ENCODE measurements around the gene RNF187. TPM values are rescaled to one million over a fixed set of nuclear protein-coding genes. Genes with fewer than 3 reads are reported as not detected.
A peak's percentile ranks its signal among the peaks of the same experiment; 100 is the strongest.

Gene RNF187
- total and polyA plus RNA-seq, 2 of the 13 experiments (the other 11 are each of a cell fraction or from before 2014, with no cell fraction given): 41.3 to 59.4 TPM

DNA sequence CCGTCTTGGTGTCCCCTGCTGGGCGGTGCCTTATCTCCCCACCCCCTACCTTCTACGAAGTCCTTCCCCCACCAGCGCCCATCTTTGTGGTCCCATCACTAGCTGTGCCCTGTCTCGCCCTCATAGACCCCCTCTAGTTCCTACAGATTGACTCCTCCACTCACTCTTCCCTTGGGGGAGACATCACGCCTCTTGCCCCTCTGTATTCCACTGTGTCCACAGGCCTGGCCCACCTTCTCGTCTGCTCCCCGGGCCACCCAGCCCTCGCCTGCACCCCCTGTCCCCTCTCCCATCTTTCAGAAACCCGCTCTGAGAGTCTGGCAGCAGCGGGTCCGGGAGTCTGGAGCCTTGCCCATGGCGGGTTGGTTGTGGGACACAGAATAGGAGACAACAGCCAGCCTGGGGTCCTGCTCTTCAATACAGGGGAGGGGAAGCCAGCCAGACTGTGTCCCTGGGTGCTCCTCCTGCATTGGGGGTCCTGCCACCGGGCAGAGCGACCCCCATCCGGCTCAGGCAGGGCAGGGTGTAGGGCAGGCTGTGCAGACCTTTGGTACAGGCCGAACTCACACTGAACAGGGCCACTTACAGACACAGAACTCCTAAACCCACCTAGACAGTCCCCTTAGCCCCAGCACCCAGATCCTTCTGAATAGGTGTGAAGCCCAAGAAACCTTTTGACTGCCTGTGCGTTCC lies 1.1 kb downstream of the RNF187 start (continued):
- TF ChIP-seq LCORL (IDR thresholded peaks at IDR 0.05) (no peak), LCORL (CRISPR knock-in tag; IDR thresholded peaks at IDR 0.05) (no peak), ZNF138 (CRISPR knock-in tag; IDR thresholded peaks at IDR 0.05; ENCODE audit: low read depth) (no peak), ZC3H4 (CRISPR knock-in tag; IDR thresholded peaks at IDR 0.05; ENCODE audit: borderline replicate concordance) (0 out of 2 replicates have a peak, but pooled peaks have one; percentile 42), ZNF274 (CRISPR knock-in tag; IDR thresholded peaks at IDR 0.05) (0 out of 2 replicates have a peak, but pooled peaks have one; percentile 10), SP5 (CRISPR knock-in tag; IDR thresholded peaks at IDR 0.05; ENCODE audit: borderline replicate concordance, low read depth) (no peak), ZNF20 (CRISPR knock-in tag; IDR thresholded peaks at IDR 0.05) (no peak), ZNF33B (CRISPR knock-in tag; IDR thresholded peaks at IDR 0.05) (no peak), ZSCAN21 (CRISPR knock-in tag; IDR thresholded peaks at IDR 0.05; ENCODE audit: borderline replicate concordance) (no peak), ZNF605 (CRISPR knock-in tag; IDR thresholded peaks at IDR 0.05) (no peak), RBAK (CRISPR knock-in tag; IDR thresholded peaks at IDR 0.05) (no peak)
- TF ChIP-seq, protein P1, sequence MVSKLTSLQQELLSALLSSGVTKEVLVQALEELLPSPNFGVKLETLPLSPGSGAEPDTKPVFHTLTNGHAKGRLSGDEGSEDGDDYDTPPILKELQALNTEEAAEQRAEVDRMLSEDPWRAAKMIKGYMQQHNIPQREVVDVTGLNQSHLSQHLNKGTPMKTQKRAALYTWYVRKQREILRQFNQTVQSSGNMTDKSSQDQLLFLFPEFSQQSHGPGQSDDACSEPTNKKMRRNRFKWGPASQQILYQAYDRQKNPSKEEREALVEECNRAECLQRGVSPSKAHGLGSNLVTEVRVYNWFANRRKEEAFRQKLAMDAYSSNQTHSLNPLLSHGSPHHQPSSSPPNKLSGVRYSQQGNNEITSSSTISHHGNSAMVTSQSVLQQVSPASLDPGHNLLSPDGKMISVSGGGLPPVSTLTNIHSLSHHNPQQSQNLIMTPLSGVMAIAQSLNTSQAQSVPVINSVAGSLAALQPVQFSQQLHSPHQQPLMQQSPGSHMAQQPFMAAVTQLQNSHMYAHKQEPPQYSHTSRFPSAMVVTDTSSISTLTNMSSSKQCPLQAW (CRISPR knock-in tag; IDR thresholded peaks at IDR 0.05): 0 out of 2 replicates have a peak, but pooled peaks have one; percentile 19
- TF ChIP-seq, protein P2, sequence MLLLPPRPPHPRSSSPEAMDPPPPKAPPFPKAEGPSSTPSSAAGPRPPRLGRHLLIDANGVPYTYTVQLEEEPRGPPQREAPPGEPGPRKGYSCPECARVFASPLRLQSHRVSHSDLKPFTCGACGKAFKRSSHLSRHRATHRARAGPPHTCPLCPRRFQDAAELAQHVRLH (CRISPR knock-in tag; IDR thresholded peaks at IDR 0.05; ENCODE audit: borderline replicate concordance, low read depth): no peak
- TF ChIP-seq, protein P3, sequence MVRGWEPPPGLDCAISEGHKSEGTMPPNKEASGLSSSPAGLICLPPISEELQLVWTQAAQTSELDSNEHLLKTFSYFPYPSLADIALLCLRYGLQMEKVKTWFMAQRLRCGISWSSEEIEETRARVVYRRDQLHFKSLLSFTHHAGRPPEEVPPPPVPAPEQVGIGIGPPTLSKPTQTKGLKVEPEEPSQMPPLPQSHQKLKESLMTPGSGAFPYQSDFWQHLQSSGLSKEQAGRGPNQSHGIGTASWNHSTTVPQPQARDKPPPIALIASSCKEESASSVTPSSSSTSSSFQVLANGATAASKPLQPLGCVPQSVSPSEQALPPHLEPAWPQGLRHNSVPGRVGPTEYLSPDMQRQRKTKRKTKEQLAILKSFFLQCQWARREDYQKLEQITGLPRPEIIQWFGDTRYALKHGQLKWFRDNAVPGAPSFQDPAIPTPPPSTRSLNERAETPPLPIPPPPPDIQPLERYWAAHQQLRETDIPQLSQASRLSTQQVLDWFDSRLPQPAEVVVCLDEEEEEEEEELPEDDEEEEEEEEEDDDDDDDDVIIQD (CRISPR knock-in tag; IDR thresholded peaks at IDR 0.05; ENCODE audit: low read depth): no peak
- TF ChIP-seq, protein P4, sequence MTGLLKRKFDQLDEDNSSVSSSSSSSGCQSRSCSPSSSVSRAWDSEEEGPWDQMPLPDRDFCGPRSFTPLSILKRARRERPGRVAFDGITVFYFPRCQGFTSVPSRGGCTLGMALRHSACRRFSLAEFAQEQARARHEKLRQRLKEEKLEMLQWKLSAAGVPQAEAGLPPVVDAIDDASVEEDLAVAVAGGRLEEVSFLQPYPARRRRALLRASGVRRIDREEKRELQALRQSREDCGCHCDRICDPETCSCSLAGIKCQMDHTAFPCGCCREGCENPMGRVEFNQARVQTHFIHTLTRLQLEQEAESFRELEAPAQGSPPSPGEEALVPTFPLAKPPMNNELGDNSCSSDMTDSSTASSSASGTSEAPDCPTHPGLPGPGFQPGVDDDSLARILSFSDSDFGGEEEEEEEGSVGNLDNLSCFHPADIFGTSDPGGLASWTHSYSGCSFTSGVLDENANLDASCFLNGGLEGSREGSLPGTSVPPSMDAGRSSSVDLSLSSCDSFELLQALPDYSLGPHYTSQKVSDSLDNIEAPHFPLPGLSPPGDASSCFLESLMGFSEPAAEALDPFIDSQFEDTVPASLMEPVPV (CRISPR knock-in tag; IDR thresholded peaks at IDR 0.05): no peak
- TF ChIP-seq, protein P5, sequence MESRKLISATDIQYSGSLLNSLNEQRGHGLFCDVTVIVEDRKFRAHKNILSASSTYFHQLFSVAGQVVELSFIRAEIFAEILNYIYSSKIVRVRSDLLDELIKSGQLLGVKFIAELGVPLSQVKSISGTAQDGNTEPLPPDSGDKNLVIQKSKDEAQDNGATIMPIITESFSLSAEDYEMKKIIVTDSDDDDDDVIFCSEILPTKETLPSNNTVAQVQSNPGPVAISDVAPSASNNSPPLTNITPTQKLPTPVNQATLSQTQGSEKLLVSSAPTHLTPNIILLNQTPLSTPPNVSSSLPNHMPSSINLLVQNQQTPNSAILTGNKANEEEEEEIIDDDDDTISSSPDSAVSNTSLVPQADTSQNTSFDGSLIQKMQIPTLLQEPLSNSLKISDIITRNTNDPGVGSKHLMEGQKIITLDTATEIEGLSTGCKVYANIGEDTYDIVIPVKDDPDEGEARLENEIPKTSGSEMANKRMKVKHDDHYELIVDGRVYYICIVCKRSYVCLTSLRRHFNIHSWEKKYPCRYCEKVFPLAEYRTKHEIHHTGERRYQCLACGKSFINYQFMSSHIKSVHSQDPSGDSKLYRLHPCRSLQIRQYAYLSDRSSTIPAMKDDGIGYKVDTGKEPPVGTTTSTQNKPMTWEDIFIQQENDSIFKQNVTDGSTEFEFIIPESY (CRISPR knock-in tag; IDR thresholded peaks at IDR 0.05): no peak
- TF ChIP-seq, protein P6, sequence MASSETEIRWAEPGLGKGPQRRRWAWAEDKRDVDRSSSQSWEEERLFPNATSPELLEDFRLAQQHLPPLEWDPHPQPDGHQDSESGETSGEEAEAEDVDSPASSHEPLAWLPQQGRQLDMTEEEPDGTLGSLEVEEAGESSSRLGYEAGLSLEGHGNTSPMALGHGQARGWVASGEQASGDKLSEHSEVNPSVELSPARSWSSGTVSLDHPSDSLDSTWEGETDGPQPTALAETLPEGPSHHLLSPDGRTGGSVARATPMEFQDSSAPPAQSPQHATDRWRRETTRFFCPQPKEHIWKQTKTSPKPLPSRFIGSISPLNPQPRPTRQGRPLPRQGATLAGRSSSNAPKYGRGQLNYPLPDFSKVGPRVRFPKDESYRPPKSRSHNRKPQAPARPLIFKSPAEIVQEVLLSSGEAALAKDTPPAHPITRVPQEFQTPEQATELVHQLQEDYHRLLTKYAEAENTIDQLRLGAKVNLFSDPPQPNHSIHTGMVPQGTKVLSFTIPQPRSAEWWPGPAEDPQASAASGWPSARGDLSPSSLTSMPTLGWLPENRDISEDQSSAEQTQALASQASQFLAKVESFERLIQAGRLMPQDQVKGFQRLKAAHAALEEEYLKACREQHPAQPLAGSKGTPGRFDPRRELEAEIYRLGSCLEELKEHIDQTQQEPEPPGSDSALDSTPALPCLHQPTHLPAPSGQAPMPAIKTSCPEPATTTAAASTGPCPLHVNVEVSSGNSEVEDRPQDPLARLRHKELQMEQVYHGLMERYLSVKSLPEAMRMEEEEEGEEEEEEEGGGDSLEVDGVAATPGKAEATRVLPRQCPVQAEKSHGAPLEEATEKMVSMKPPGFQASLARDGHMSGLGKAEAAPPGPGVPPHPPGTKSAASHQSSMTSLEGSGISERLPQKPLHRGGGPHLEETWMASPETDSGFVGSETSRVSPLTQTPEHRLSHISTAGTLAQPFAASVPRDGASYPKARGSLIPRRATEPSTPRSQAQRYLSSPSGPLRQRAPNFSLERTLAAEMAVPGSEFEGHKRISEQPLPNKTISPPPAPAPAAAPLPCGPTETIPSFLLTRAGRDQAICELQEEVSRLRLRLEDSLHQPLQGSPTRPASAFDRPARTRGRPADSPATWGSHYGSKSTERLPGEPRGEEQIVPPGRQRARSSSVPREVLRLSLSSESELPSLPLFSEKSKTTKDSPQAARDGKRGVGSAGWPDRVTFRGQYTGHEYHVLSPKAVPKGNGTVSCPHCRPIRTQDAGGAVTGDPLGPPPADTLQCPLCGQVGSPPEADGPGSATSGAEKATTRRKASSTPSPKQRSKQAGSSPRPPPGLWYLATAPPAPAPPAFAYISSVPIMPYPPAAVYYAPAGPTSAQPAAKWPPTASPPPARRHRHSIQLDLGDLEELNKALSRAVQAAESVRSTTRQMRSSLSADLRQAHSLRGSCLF (CRISPR knock-in tag; IDR thresholded peaks at IDR 0.05; ENCODE audit: borderline replicate concordance): no peak
